WTC11 (cell line): Measurements from ENCODE around the gene LRRC47. TPM values are rescaled to one million over a fixed set of nuclear protein-coding genes. Genes with fewer than 3 reads are reported as not detected.

ENCODE experiments used
- CREM ChIP-seq: sonication (generic); formaldehyde crosslinking; IDR thresholded peaks from 2 replicates; pipeline ENCODE4 v1.8.1; 2022; ENCODE audit warnings: mild to moderate bottlenecking, missing genetic modification reagents, moderate library complexity
- EMX1 ChIP-seq: fragments of 250-450 bp; sonication (Bioruptor Pico); IDR thresholded peaks from 2 replicates; pipeline ENCODE4 v1.8.0; 2021; ENCODE audit warnings: mild to moderate bottlenecking
- ESRRA ChIP-seq: sonication (generic); formaldehyde crosslinking; IDR thresholded peaks from 2 replicates; pipeline ENCODE4 v1.8.1; 2022; ENCODE audit warnings: mild to moderate bottlenecking, missing genetic modification reagents, borderline replicate concordance
- MYBL2 ChIP-seq: sonication (generic); formaldehyde crosslinking; IDR thresholded peaks from 2 replicates; pipeline ENCODE4 v1.8.1; 2023; ENCODE audit warnings: mild to moderate bottlenecking, moderate library complexity, missing genetic modification reagents
- NFATC4 ChIP-seq: fragments of 250-450 bp; sonication (Bioruptor Pico); IDR thresholded peaks from 2 replicates; pipeline ENCODE4 v1.9.0; 2021; ENCODE audit warnings: mild to moderate bottlenecking
- NR2C2 ChIP-seq: sonication (generic); formaldehyde crosslinking; IDR thresholded peaks from 2 replicates; pipeline ENCODE4 v1.8.0; 2022; ENCODE audit warnings: mild to moderate bottlenecking, missing genetic modification reagents
- NR3C1 ChIP-seq: sonication (generic); formaldehyde crosslinking; conservative IDR thresholded peaks from 2 replicates; pipeline ENCODE4 v1.8.1; 2023; ENCODE audit warnings: low read depth, mild to moderate bottlenecking, missing genetic modification reagents
- RELA ChIP-seq: sonication (generic); formaldehyde crosslinking; IDR thresholded peaks from 2 replicates; pipeline ENCODE4 v1.8.1; 2022; ENCODE audit warnings: missing genetic modification reagents, mild to moderate bottlenecking, borderline replicate concordance
- ZNF671 ChIP-seq: fragments of 250-450 bp; sonication (Bioruptor Pico); IDR thresholded peaks from 2 replicates; pipeline ENCODE4 v1.8.0; 2021; ENCODE audit warnings: mild to moderate bottlenecking
- total RNA-seq: library from RNA; stranded (reverse); gene quantifications from 3 replicates; pipeline ENCODE4 v1.2.3, GENCODE V29; 2021
- TF ChIP-seq, protein P1 (sequence below): sonication (generic); formaldehyde crosslinking; IDR thresholded peaks from 2 replicates; pipeline ENCODE4 v1.8.1; 2023; ENCODE audit warnings: mild to moderate bottlenecking, missing genetic modification reagents, moderate library complexity
- TF ChIP-seq, protein P2 (sequence below): sonication (generic); formaldehyde crosslinking; IDR thresholded peaks from 2 replicates; pipeline ENCODE4 v1.8.1; 2023; ENCODE audit warnings: mild to moderate bottlenecking, missing genetic modification reagents
- TF ChIP-seq, protein P3 (sequence below): sonication (generic); formaldehyde crosslinking; IDR thresholded peaks from 2 replicates; pipeline ENCODE4 v1.8.1; 2022; ENCODE audit warnings: low read depth, mild to moderate bottlenecking, moderate library complexity, missing genetic modification reagents, borderline replicate concordance
- TF ChIP-seq, protein P4 (sequence below): sonication (generic); formaldehyde crosslinking; IDR thresholded peaks from 2 replicates; pipeline ENCODE4 v1.8.0; 2022; ENCODE audit warnings: mild to moderate bottlenecking, missing genetic modification reagents
- TF ChIP-seq, protein P5 (sequence below): sonication (generic); formaldehyde crosslinking; IDR thresholded peaks from 2 replicates; pipeline ENCODE4 v1.8.0; 2022; ENCODE audit warnings: mild to moderate bottlenecking, missing genetic modification reagents
- TF ChIP-seq, protein P6 (sequence below): sonication (generic); formaldehyde crosslinking; IDR thresholded peaks from 2 replicates; pipeline ENCODE4 v1.8.1; 2023; ENCODE audit warnings: mild to moderate bottlenecking, missing genetic modification reagents
- TF ChIP-seq, protein P7 (sequence below): sonication (generic); formaldehyde crosslinking; IDR thresholded peaks from 2 replicates; pipeline ENCODE4 v1.8.1; 2022; ENCODE audit warnings: mild to moderate bottlenecking, moderate library complexity, missing genetic modification reagents
- TF ChIP-seq, protein P8 (sequence below): sonication (generic); formaldehyde crosslinking; IDR thresholded peaks from 2 replicates; pipeline ENCODE4 v1.8.0; 2022; ENCODE audit warnings: mild to moderate bottlenecking, missing genetic modification reagents

LRRC47 gene
- total RNA-seq, 1 experiment from 2014 or later = 92.4 TPM

DNA sequence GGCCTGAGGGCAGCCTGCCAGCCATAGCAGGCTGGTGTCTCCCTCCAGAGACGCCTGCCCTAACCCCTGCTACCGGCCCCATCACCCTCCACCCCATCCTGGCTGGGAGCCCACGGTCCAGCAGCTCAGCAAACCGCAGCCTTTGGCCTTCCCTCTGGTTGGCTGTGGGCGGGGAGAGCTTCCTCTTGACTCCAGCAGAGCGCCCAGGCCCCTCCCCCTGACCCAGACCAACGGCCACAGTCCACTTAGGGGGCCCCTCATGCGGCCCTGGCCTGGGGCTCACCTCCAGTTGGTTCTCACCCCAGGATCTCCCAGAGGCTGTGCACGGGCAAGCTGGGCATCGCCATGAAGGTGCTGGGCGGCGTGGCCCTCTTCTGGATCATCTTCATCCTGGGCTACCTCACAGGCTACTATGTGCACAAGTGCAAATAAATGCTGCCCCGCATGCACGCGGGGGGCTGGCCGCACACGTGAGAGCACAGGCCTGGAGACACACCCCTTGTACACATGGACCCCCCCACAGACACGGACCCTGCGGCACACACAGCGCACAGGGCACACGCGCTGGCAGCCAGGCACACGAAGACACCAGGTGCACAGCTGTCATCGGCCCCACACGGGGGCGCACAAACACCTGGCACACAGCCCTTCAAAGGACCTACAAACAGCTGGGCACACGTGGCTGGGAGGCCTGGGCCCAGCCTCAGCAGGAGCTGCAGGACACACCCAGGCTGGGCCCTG is 20.6 kb downstream of the LRRC47 start (continued):
- no peak for TF ChIP-seq NR3C1 (CRISPR knock-in tag)
- TF ChIP-seq, protein P1, sequence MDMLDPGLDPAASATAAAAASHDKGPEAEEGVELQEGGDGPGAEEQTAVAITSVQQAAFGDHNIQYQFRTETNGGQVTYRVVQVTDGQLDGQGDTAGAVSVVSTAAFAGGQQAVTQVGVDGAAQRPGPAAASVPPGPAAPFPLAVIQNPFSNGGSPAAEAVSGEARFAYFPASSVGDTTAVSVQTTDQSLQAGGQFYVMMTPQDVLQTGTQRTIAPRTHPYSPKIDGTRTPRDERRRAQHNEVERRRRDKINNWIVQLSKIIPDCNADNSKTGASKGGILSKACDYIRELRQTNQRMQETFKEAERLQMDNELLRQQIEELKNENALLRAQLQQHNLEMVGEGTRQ = peak; percentile 44; the same call in 1 of the 2 replicates
- TF ChIP-seq, protein P2, sequence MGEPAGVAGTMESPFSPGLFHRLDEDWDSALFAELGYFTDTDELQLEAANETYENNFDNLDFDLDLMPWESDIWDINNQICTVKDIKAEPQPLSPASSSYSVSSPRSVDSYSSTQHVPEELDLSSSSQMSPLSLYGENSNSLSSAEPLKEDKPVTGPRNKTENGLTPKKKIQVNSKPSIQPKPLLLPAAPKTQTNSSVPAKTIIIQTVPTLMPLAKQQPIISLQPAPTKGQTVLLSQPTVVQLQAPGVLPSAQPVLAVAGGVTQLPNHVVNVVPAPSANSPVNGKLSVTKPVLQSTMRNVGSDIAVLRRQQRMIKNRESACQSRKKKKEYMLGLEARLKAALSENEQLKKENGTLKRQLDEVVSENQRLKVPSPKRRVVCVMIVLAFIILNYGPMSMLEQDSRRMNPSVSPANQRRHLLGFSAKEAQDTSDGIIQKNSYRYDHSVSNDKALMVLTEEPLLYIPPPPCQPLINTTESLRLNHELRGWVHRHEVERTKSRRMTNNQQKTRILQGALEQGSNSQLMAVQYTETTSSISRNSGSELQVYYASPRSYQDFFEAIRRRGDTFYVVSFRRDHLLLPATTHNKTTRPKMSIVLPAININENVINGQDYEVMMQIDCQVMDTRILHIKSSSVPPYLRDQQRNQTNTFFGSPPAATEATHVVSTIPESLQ (CRISPR knock-in tag) = no peak
- TF ChIP-seq, protein P3, sequence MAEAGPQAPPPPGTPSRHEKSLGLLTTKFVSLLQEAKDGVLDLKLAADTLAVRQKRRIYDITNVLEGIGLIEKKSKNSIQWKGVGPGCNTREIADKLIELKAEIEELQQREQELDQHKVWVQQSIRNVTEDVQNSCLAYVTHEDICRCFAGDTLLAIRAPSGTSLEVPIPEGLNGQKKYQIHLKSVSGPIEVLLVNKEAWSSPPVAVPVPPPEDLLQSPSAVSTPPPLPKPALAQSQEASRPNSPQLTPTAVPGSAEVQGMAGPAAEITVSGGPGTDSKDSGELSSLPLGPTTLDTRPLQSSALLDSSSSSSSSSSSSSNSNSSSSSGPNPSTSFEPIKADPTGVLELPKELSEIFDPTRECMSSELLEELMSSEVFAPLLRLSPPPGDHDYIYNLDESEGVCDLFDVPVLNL (CRISPR knock-in tag) = no peak
- no peak for TF ChIP-seq ZNF671 (CRISPR knock-in tag)
- TF ChIP-seq RELA (CRISPR knock-in tag) = 0 out of 2 replicates have a peak, but pooled peaks have one; percentile 28
- TF ChIP-seq, protein P4, sequence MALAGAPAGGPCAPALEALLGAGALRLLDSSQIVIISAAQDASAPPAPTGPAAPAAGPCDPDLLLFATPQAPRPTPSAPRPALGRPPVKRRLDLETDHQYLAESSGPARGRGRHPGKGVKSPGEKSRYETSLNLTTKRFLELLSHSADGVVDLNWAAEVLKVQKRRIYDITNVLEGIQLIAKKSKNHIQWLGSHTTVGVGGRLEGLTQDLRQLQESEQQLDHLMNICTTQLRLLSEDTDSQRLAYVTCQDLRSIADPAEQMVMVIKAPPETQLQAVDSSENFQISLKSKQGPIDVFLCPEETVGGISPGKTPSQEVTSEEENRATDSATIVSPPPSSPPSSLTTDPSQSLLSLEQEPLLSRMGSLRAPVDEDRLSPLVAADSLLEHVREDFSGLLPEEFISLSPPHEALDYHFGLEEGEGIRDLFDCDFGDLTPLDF (CRISPR knock-in tag) = no peak
- TF ChIP-seq, protein P5, sequence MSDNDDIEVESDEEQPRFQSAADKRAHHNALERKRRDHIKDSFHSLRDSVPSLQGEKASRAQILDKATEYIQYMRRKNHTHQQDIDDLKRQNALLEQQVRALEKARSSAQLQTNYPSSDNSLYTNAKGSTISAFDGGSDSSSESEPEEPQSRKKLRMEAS (CRISPR knock-in tag) = peak; percentile 83
- no peak for TF ChIP-seq NR2C2 (CRISPR knock-in tag)
- TF ChIP-seq, protein P6, sequence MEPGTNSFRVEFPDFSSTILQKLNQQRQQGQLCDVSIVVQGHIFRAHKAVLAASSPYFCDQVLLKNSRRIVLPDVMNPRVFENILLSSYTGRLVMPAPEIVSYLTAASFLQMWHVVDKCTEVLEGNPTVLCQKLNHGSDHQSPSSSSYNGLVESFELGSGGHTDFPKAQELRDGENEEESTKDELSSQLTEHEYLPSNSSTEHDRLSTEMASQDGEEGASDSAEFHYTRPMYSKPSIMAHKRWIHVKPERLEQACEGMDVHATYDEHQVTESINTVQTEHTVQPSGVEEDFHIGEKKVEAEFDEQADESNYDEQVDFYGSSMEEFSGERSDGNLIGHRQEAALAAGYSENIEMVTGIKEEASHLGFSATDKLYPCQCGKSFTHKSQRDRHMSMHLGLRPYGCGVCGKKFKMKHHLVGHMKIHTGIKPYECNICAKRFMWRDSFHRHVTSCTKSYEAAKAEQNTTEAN (CRISPR knock-in tag) = no peak
- TF ChIP-seq EMX1 = no peak
- TF ChIP-seq, protein P7, sequence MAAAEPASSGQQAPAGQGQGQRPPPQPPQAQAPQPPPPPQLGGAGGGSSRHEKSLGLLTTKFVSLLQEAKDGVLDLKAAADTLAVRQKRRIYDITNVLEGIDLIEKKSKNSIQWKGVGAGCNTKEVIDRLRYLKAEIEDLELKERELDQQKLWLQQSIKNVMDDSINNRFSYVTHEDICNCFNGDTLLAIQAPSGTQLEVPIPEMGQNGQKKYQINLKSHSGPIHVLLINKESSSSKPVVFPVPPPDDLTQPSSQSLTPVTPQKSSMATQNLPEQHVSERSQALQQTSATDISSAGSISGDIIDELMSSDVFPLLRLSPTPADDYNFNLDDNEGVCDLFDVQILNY (CRISPR knock-in tag) = no peak
- no peak for TF ChIP-seq NFATC4 (CRISPR knock-in tag)
- TF ChIP-seq CREM (CRISPR knock-in tag) = no peak
- TF ChIP-seq MYBL2 = no peak
- TF ChIP-seq ESRRA = no peak
- TF ChIP-seq, protein P8, sequence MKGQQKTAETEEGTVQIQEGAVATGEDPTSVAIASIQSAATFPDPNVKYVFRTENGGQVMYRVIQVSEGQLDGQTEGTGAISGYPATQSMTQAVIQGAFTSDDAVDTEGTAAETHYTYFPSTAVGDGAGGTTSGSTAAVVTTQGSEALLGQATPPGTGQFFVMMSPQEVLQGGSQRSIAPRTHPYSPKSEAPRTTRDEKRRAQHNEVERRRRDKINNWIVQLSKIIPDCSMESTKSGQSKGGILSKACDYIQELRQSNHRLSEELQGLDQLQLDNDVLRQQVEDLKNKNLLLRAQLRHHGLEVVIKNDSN (CRISPR knock-in tag) = peak; percentile 50; the same call in 1 of the 2 replicates
